ENCODE results near the gene MDP1.

Gene MDP1

GRCh38 chr14:24190416-24190815 lies 25.4 kb downstream of the MDP1 start:
- ChIA-PET POLR2A (no interaction called here), CTCF (interaction anchor here (2.5 kb wide), 1 partner anchor 25 kb away, joined by 8 read pairs; the partner anchor contains the start of gene MDP1)
- DNase-seq (ENCODE audit: extremely low spot score): no peak
- no peak for TF ChIP-seq CTCF (IDR thresholded peaks at IDR 0.05; ENCODE audit: control extremely low read depth, extremely low read depth, low read depth, missing control alignments)

- CTCF ChIA-PET: interaction anchor here (1.1 to 2.5 kb wide), 4 partner anchors 26 to 118 kb away, joined by 3 to 8 read pairs (median 6); partner anchors contain the start of genes CIDEB, IRF9 and MDP1
- POLR2A ChIA-PET: interaction anchor here (0.9 kb wide), 1 partner anchor 10 kb away, joined by 4 read pairs; no protein-coding TSS in a partner anchor
Observed at GRCh38 chr14:24189460-24189859, 26.4 kb downstream of the MDP1 start.

GRCh38 chr14:24189059-24189375 lies 26.8 kb downstream of the MDP1 start:
- CTCF ChIA-PET: interaction anchor here (1.1 to 2.5 kb wide), 4 partner anchors 27 to 119 kb away, joined by 3 to 8 read pairs (median 6); partner anchors contain the start of genes CIDEB, IRF9 and MDP1
- TF ChIP-seq CTCF (IDR thresholded peaks at IDR 0.05; ENCODE audit: control extremely low read depth, extremely low read depth, low read depth, missing control alignments): no peak
- POLR2A ChIA-PET: interaction anchor here (0.9 to 1.1 kb wide), 3 partner anchors 10 to 75 kb away, joined by 3 to 7 read pairs (median 4); partner anchors contain the start of genes DCAF11 and NRL
- DNase-seq (ENCODE audit: extremely low spot score): no peak

More at GRCh38 chr14:24189460-24189859, 26.4 kb downstream of the MDP1 start:
- TF ChIP-seq CTCF (IDR thresholded peaks at IDR 0.05; ENCODE audit: control extremely low read depth, extremely low read depth, low read depth, missing control alignments): no peak
- DNase-seq (ENCODE audit: extremely low spot score): no peak

- CTCF ChIA-PET: interaction anchor here (0.9 to 2.5 kb wide), 7 partner anchors 25 to 119 kb away, joined by 3 to 8 read pairs (median 6); partner anchors contain the start of genes CHMP4A, CIDEB, IRF9 and MDP1
- POLR2A ChIA-PET: interaction anchor here (0.9 to 1.1 kb wide), 3 partner anchors 9 to 74 kb away, joined by 3 to 7 read pairs (median 4); partner anchors contain the start of genes DCAF11 and NRL
- TF ChIP-seq CTCF (IDR thresholded peaks at IDR 0.05; ENCODE audit: control extremely low read depth, extremely low read depth, low read depth, missing control alignments): no peak
- DNase-seq (ENCODE audit: extremely low spot score): peak; percentile 98
Observed at GRCh38 chr14:24188251-24189058, 27.4 kb downstream of the MDP1 start, which contains the start of gene IPO4. IPO4 (minus strand) TSS chr14:24188816; CDS start chr14:24188787, 29 bp downstream.

- no peak for DNase-seq (ENCODE audit: extremely low spot score)
- ChIA-PET POLR2A (interaction anchor here (0.9 to 1.6 kb wide), 2 partner anchors 14 to 22 kb away, joined by 3 to 4 read pairs; no protein-coding TSS in a partner anchor), CTCF (interaction anchor here (0.9 to 4.4 kb wide), 5 partner anchors 26 to 120 kb away, joined by 3 to 35 read pairs (median 4); partner anchors contain the start of genes CHMP4A, CIDEB and IRF9)
- TF ChIP-seq CTCF (IDR thresholded peaks at IDR 0.05; ENCODE audit: control extremely low read depth, extremely low read depth, low read depth, missing control alignments): no peak
Observed at GRCh38 chr14:24187539-24187915, 28.3 kb downstream of the MDP1 start.

GRCh38 chr14:24186831-24187538 lies 28.9 kb downstream of the MDP1 start:
- no peak for TF ChIP-seq CTCF (IDR thresholded peaks at IDR 0.05; ENCODE audit: control extremely low read depth, extremely low read depth, low read depth, missing control alignments)
- no peak for DNase-seq (ENCODE audit: extremely low spot score)
- ChIA-PET POLR2A (interaction anchor here (0.9 to 1.6 kb wide), 2 partner anchors 14 to 22 kb away, joined by 3 to 4 read pairs; no protein-coding TSS in a partner anchor), CTCF (interaction anchor here (1.0 to 4.4 kb wide), 4 partner anchors 26 to 121 kb away, joined by 3 to 35 read pairs (median 5); partner anchors contain the start of genes CIDEB and IRF9)
